ENCODE results near the gene CERK.
"Not testable (repeated sequence)": the region's sequence is repeated elsewhere in the genome, so short reads cannot be mapped to it uniquely, and the experiment has no call there.

The CERK gene

DNA sequence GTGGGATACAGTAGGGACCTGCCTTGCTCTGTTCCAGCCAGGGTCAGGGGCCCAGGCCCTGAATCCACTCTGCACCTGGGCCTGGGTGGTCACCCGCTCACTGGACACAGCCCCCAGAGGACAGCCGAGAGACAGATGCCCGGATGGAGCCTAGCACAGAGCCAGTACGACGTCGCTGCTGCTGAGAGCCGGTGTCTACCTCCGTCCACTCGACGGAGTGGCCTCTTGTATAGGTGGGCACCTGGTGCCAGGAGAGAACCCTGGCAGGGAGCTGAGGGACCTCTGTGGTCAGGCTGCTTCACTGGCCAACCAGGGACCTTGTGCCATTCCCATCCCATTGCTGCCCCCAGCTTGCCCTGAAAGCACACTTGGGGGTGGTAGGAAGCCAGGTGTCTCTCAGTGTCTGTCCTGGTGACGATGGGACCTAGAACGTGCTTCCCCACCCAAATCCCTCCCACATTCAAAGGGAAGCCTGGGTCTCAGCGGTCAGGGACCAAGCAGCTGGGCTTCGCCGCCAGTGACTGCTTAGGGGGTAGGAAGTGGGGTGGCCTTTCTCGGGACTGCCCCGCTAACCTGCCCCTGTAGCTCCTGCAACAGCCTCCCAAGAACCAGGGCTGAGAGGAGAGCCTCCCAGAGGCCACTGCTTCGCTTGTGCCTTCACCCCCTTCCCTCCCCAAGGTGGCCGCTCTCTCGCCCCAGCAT, 10.3 kb upstream of the CERK start:
- no peak for DNase-seq

GRCh38 chr22:46747646-46748045, 9.6 kb upstream of the CERK start:
- DNase-seq: no peak

DNA sequence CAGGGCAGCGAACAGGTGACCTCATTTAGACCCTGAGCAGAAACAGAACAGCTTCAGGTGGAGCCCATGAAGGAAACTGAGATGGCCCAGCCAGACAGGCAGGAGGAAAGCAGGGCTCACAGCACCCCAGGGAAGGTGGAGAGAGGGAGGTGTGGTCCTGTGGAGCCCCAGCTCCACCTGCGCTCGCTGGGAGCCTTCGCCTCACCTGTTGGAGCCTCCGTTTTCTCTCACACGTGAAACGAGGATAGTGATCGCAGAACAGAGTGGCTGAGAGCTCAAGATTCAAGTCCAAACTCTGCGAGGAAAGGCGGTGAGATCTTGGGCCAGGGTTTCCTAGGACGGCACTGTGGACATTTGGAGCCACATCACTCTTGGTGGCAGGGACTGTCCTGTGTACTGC, 8.6 kb upstream of the CERK start:
- DNase-seq: no peak

GRCh38 chr22:46746192-46746591, 8.1 kb upstream of the CERK start:
- no peak for DNase-seq

DNA sequence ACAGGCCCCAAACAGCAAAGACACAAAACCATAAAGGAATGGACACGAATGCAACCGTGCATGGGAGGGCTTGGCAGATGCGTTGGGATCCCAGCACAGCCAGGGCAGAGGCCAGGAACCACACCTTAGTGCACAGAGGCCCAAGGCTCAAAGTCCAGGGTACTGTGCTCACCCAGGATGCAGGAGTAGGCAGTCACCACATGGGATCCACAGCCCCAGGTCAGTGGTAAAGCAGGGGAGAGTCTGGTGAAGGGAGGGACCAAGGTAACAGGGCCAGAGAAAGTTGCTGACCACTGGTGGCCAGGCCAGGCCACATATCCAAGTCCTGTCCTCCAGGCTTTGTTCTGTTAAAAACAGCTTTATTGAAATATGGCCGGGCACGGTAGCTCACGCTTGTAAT, 6.5 kb upstream of the CERK start:
- DNase-seq: no peak

DNA sequence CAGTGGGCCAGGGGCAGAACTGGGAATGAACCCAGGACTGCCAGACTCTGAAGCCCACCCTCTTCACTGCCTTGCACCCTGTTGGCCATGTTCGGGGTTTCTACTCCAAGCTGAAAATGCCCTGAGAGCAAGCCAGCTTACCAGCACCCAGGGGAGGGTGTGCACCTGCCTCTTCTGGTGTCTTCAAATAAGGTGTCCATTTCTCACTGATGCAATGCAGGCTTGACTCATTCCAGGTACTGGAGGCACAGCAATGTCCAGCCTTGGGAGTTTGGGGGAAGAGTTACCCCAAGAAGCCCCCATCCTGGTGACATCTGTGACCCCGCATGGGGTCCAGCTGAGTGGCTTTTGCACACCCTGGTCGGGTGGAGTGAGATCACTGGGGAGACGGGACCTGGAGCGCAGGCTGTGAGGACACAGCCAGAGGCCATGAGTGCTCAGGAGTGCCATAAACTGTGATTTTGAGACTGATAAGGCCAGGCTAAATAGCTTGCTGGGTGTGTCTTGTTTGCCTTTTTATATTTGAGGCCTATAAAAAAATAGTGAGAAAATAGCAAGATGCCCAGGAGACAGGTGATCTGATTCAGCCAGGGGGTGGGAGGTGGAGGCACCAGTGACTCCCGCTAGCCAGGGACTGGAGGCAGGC, 4.6 kb upstream of the CERK start:
- DNase-seq: peak; percentile 50

DNA sequence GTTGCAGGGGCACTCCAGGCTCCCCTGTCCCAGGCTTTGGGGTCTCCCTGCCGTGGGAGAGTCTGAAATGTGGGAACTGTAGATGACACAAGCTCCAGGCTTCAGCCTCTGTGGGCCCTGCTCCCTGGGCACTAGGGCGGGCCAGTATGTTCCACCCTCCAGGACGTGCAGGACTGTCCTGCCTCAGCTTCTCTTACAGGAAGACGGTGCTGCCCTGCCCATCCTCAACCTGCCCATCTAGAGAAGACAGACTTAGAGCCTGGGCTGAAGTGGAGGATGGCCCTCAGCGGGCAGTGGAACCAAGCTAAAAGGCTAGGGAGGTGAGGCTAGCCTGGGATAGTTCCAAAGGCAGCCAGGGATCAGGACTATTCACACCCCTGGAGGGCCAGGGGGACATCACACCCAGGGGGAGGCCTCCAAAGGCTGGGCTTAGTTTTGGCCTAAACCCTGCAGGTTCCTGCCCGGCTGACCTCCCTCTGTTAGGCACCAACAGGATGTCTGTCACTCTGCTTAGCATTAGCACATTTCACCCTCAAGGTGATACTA, 4.0 kb upstream of the CERK start:
- no peak for DNase-seq

DNA sequence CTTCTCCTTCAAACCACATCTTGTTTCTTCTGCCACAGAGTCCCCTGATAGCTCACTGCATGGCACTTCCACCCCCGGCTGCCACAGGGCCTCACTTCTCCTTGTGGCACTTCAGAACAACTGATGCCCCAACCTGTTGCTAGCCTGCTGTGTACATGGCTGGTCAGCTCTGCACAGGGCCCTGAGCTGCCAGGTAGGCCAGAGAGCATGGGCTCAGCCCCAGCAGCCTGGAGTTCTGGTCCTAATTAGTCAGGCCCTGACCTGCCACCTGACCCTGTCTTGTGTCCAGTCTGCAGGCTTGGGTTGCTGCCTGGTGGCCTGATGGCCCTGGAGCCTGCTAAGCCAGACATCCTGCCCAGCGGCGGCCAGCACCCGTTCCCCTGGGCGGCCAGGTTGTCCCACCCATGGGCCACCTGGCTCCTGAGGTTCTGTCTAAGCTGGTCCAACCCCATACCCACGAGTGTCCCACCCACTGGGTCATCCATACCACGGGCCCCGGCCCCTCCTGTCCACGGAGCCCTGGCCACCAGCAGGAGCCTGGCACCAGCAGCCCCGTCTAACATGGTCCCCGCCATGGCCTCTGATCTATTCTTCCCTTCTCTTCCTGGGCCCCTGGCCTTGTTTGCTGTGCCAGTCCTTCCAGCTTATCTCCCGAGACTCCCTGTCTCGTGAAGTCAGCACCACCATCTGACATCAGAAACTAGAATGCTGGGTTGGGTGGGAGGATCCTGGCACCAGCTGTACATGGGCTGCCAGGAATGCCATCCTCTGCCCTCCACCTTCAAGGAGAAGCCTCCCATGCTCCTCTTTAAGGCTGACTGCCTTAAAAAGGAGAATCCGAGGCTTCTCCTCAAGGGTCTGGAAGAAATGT, 3.1 kb upstream of the CERK start:
- no peak for DNase-seq

- DNase-seq: no peak
Observed at GRCh38 chr22:46739094-46739870, 1.2 kb upstream of the CERK start.

- DNase-seq: no peak
Observed at GRCh38 chr22:46738647-46739093, 618 bp upstream of the CERK start.

GRCh38 chr22:46737105-46737975, 712 bp downstream of the CERK start:
- DNase-seq: no peak

DNA sequence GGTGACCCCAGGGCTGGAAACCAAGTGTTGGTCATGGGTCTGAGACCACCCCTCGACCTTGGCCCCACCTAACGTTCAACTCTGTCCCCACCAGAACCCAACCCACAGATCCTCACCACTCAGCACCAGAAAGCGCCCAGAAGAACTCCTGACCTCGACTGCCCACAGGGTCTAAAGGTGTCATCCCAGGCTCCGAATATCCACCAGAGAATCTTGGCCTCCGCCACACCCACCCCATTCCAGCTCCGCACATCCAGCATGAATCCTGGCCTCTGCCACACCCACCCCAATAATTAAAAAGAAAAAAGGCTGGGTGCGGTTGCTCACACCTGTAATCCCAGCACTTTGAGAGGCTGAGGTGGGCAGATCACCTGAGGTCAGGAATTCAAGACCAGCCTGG, 1.3 kb downstream of the CERK start:
- no peak for DNase-seq

GRCh38 chr22:46735747-46736608, 2.1 kb downstream of the CERK start:
- no peak for DNase-seq

GRCh38 chr22:46734830-46735453, 3.1 kb downstream of the CERK start:
- peak; percentile 11 for DNase-seq

GRCh38 chr22:46734213-46734722, 3.8 kb downstream of the CERK start:
- DNase-seq: not testable (repeated sequence)

DNA sequence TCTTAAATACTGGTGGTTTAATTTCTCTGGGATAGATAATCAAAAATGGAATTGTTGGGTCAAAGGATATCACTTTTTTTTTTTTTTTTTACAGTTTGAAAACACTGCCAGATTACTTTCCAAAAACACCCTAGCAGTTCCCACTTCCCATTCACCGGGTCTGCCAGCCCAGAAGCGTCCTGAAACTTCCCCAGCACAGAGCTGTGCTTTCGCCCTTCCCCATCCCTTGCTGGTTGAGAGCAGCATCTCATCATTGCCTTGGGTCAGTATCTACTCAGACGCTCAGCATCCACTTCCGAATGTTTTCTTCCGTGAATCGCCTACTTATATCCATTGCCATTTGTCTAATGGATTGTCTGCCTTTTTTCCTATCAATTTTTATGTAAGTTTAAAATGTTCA, 5.5 kb downstream of the CERK start:
- DNase-seq: no peak

DNA sequence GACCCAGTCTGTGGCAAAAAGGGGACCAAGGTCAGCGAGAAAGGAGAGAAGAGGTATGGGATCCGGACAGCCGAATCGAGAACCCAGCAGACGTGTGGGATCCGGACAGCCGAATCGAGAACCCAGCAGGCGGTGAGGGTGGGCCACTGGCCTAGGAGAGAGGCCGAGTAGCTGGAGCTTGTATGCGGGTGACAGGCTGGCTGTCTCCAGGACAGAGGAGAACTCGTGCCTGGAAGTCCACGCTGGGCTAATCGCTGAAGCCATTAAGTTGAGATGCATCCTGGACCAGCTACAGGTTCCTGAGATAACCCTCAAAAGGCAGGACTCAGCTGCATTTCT, 6.0 kb downstream of the CERK start:
- no peak for DNase-seq

DNA sequence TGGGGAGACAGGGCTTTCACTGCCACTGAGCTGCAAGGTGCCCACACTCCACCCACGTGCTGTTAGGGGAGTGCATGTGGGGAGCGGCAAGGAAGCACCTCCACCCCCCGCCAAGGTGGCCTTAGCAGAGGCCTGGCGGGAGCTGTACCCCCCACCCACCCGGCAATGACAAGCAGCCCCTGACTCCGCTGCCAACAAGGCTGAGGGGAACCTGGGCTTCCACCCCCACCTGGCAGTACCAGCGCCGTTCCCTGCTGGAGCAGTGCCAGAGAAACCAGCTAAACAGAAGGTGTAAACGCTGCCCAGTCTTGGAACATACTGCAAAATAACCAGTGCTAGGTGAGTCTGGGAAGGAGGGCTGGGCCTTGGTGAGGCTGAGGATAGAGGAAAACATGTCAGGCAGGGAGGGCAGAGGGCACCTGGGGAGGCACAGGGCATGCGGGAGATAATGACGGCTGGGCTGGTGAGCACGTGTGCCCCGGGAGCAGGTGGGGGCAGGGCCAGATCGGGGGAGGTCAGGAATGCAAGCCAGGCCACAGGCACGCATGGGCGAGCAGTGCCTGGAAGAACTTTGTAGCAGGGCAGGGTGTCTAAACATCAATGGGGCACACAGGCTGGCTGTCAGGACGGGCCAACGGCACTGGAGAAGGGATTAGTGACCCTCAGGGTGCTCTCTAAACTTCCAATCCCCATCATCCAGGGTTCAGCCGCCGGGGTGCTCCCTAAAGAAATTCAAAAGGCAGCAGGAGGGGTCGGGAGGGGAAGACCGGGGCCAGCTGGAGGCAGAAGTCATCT, 6.6 kb downstream of the CERK start:
- peak; percentile 40 for DNase-seq

DNA sequence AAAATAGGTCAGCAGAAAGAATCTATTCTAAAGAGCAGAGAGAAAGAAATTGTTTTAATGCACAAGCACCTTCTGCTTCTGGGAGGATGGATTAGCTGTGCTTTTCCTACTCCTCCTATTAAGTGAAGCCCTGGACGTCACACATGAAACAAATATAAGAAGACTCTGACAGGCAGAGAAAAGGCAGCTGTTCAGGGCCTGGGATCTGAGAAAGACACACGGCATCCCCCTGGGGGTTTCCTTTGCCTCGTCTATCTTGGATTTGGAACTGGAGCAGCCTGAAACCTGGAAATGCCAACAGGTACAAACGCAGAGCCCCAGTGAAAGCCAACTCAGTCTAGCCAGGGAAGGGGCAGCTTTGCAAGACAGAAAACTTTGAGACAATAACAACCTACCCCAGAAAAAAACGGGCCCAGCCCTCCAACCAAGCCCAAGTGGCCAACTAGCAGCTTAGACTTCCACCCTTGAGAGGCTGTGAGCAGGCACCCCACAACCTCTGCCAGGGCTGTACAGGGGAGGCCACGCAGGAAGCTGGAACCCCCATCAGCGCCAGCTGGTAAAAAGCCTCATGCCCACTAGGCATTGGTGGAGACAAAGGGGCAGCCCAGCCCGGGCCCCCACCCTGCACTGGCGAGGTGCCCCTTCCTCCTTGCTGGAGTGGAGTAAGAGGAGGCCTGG, 7.3 kb downstream of the CERK start:
- DNase-seq: no peak

Measured in DMS153 (cell line).